Hepatocyte (in vitro differentiated cells): ENCODE measurements around the gene TNFSF15.

ENCODE experiments used
- EZH2phosphoT487 ChIP-seq: fragments of 200-600 bp; sonication (generic); IDR thresholded peaks from one replicate; pipeline ENCODE4 v1.6.1; 2018; ENCODE audit warnings: antibody characterized with exemption, mild to moderate bottlenecking, low read depth, moderate library complexity; ENCODE audit not compliant: unreplicated experiment, severe bottlenecking
- TF ChIP-seq, protein P1 (sequence below): fragments of 200-600 bp; sonication (generic); IDR thresholded peaks from 2 replicates; pipeline ENCODE4 v1.5.1; 2016; ENCODE audit warnings: antibody characterized with exemption, mild to moderate bottlenecking; ENCODE audit not compliant: poor library complexity

DNA sequence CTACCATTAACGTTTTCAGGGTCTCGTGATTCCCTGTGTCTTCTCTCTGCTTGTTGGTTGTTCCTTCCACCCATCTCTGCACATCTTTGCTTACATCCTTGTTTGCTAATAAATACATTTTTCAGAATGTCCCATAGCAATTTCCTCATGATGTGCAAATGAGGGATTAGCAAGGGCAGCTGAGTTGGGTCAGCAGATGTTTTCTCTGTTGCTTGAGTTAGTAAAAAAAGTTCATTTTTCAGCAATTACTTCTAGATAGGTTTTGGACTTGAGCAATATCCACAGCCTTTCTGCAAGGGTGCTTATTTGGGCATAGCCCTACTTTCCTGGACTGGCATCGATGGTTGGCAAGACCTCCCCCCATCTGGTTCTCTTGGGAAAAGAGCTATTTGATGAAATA, 4.8 kb upstream of the TNFSF15 start:
- TF ChIP-seq, protein P1, sequence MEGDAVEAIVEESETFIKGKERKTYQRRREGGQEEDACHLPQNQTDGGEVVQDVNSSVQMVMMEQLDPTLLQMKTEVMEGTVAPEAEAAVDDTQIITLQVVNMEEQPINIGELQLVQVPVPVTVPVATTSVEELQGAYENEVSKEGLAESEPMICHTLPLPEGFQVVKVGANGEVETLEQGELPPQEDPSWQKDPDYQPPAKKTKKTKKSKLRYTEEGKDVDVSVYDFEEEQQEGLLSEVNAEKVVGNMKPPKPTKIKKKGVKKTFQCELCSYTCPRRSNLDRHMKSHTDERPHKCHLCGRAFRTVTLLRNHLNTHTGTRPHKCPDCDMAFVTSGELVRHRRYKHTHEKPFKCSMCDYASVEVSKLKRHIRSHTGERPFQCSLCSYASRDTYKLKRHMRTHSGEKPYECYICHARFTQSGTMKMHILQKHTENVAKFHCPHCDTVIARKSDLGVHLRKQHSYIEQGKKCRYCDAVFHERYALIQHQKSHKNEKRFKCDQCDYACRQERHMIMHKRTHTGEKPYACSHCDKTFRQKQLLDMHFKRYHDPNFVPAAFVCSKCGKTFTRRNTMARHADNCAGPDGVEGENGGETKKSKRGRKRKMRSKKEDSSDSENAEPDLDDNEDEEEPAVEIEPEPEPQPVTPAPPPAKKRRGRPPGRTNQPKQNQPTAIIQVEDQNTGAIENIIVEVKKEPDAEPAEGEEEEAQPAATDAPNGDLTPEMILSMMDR, result no peak
- no peak for TF ChIP-seq EZH2phosphoT487
